Keratinocyte (primary cell): ENCODE data around the gene ABI3BP.

Experiments used
- CTCF ChIP-seq, 3 experiments: IDR thresholded peaks in 1 of 3; conservative IDR thresholded peaks in 1 of 3; optimal IDR thresholded peaks in 1 of 3; 2 replicates in 2 of 3; 3 replicates in 1 of 3; pipeline versions ENCODE3 to v1.5.1; 2011; ENCODE audit warnings: low read length in 3 of 3, mild to moderate bottlenecking in 3 of 3, moderate library complexity in 2 of 3, control low read depth in 1 of 3, inconsistent platforms in 1 of 3; ENCODE audit not compliant: insufficient read depth in 2 of 3; ENCODE audit errors: extremely low read depth in 1 of 3
- EZH2 ChIP-seq: IDR thresholded peaks from one replicate; pipeline ENCODE4 v1.6.1; 2012; ENCODE audit warnings: inconsistent platforms, mild to moderate bottlenecking, low read length, moderate library complexity

- TF ChIP-seq CTCF (optimal IDR thresholded peaks at IDR 0.05 in 1 of 3, IDR thresholded peaks at IDR 0.05 in 1 of 3, conservative IDR thresholded peaks at IDR 0.05 in 1 of 3; ENCODE audit: extremely low read depth in 1 of 3, insufficient read depth in 2 of 3, low read length in 3 of 3) (no peak), EZH2 (no peak)
These were observed 80.2 kb downstream of the ABI3BP start for GRCh38 chr3:100912976-100913545.
